Liver (tissue), 9 donors: ENCODE data around the gene ASB7. TPM values are rescaled to one million over a fixed set of nuclear protein-coding genes. Genes with fewer than 3 reads are reported as not detected.

Source experiments
- DNase-seq: peaks from one replicate; pipeline ENCODE4 v3.0.0-alpha.2; 2017; ENCODE audit warnings: low spot score
- H3K27ac ChIP-seq, 2 donors: one replicate each; pipeline ENCODE4 v1.7.0; 2013; ENCODE audit warnings: inconsistent platforms in 2 of 2, low read length in 2 of 2, control low read depth in 1 of 2, low read depth in 1 of 2, mild to moderate bottlenecking in 1 of 2
- H3K27me3 ChIP-seq, 4 donors: one replicate each; pipeline versions ENCODE4 v1.6.1 to v1.7.0; 2013; ENCODE audit warnings: low read length in 3 of 4, inconsistent platforms in 1 of 4, mild to moderate bottlenecking in 1 of 4, moderate library complexity in 1 of 4; ENCODE audit not compliant: control insufficient read depth in 4 of 4, insufficient read depth in 4 of 4
- H3K36me3 ChIP-seq, 4 donors: one replicate each; pipeline versions ENCODE4 v1.6.1 to v1.7.0; 2013; ENCODE audit warnings: low read length in 3 of 4, mild to moderate bottlenecking in 3 of 4, low read depth in 1 of 4, moderate library complexity in 1 of 4; ENCODE audit not compliant: control insufficient read depth in 4 of 4, insufficient read depth in 3 of 4
- H3K4me1 ChIP-seq, 4 donors: one replicate each; pipeline versions ENCODE4 v1.6.1 to v1.7.0; 2013; ENCODE audit warnings: low read length in 3 of 4, mild to moderate bottlenecking in 3 of 4, moderate library complexity in 1 of 4; ENCODE audit not compliant: control insufficient read depth in 4 of 4, insufficient read depth in 4 of 4
- H3K4me3 ChIP-seq, 3 donors: one replicate each; pipeline versions ENCODE4 v1.6.1 to v1.7.0; 2013; ENCODE audit warnings: low read length in 3 of 3, control low read depth in 1 of 3, low read depth in 1 of 3, mild to moderate bottlenecking in 1 of 3
- H3K9ac ChIP-seq, 2 donors: one replicate each; pipeline ENCODE4 v1.7.0; 2013; ENCODE audit warnings: low read length in 2 of 2, mild to moderate bottlenecking in 2 of 2, moderate library complexity in 2 of 2, control low read depth in 1 of 2, low read depth in 1 of 2
- H3K9me3 ChIP-seq, 4 donors: one replicate each; pipeline versions ENCODE4 v1.6.1 to v1.7.0; 2013; ENCODE audit warnings: low read length in 3 of 4; ENCODE audit not compliant: control insufficient read depth in 4 of 4
- FOXA1 ChIP-seq: IDR thresholded peaks from 2 replicates; pipeline ENCODE4 v1.6.1; 2016; ENCODE audit warnings: antibody characterized with exemption
- HNF4G ChIP-seq: IDR thresholded peaks from 2 replicates; pipeline ENCODE4 v1.6.1; 2016; ENCODE audit warnings: antibody characterized with exemption
- JUND ChIP-seq, 2 donors: IDR thresholded peaks; 2 replicates each; pipeline ENCODE4 v1.6.1; 2016; ENCODE audit warnings: antibody characterized with exemption in 2 of 2
- RAD21 ChIP-seq, 2 donors: IDR thresholded peaks; 2 replicates each; pipeline ENCODE4 v1.6.1; 2016; ENCODE audit warnings: antibody characterized with exemption in 2 of 2, mild to moderate bottlenecking in 2 of 2
- RXRA ChIP-seq, 2 donors: IDR thresholded peaks; 2 replicates each; pipeline ENCODE4 v1.6.1; 2017 to 2018; ENCODE audit warnings: antibody characterized with exemption in 2 of 2, mild to moderate bottlenecking in 1 of 2
- TAF1 ChIP-seq: conservative IDR thresholded peaks from 2 replicates; pipeline ENCODE4 v1.6.1; 2016; ENCODE audit warnings: antibody characterized with exemption, mild to moderate bottlenecking
- YY1 ChIP-seq: IDR thresholded peaks from 2 replicates; pipeline ENCODE4 v1.6.1; 2016; ENCODE audit warnings: antibody characterized with exemption, mild to moderate bottlenecking
- ZBTB33 ChIP-seq: IDR thresholded peaks from 2 replicates; pipeline ENCODE4 v1.6.1; 2016; ENCODE audit warnings: antibody characterized with exemption
- WGBS: extraction: QIAGEN DNeasy Blood & Tissue Kit; methylation state at CpG from one replicate; pipeline ENCODE4 v1.1.7; 2013; 5-methylcytosine and 5-hydroxymethylcytosine counted together
- polyA plus RNA-seq, 2 donors: library from polyadenylated mRNA; stranded (reverse) in 1 of 2; unstranded in 1 of 2; fragments of 200-250 nt in 1 of 2; fragments of >200 nt in 1 of 2; fragmentation: Nextera tagmentation in 1 of 2; extraction: Ambion mirVana in 1 of 2; gene quantifications; one replicate each; pipeline versions ENCODE4 v1.2.1 to v1.2.3, GENCODE V29; 2013 to 2015
- total RNA-seq, 2 donors: library from RNA; depleted of rRNA; stranded (reverse); fragments of >200 nt; gene quantifications; one replicate each; pipeline ENCODE4 v1.2.3, GENCODE V29; 2014
- TF ChIP-seq, protein P1 (sequence below): IDR thresholded peaks from 2 replicates; pipeline ENCODE4 v1.6.1; 2016; ENCODE audit warnings: antibody characterized with exemption
- TF ChIP-seq, protein P2 (sequence below): fragments of 150-350 bp; IDR thresholded peaks from 2 replicates; pipeline ENCODE4 v1.5.1; 2017; ENCODE audit warnings: improper control_type of control experiment, low read depth, low read length; ENCODE audit not compliant: missing input control
- donor health status: healthy.
- donor health status: healthy.
- donor health status: healthy.
- donor health status: healthy.
- donor health status: healthy.

ASB7 gene
- total and polyA plus RNA-seq, 4 donors, result 3.7 to 12.6 (median 6.5) TPM

DNA sequence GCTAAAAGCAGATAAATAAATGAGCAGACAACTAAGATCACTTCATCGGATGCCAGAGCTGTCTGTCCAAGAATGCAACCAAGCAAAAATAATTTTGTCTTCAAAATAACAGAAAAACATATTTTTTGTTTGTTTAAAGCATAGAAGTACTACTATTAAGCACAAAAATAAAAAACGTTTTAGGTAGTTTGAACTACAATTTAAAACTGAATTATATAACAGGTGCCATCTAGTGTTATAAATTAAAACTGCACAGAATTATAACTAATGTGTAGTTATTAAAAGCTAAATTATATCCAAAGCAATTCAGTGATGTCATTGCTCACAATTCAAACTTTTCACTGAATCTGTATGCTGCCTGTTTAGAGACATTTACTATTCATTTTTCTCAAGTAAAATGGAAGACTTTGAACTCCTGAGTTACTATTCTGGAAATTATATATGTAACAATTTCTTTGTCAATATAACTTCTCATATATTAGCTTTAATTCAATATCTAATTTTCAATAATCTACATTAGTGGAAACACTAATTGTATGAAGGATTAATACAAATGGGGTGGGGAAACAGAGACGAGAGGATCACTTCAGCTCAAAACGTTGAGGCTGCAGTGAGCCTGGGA is 29.9 kb upstream of the ASB7 start:
- WGBS, result 70% methylated on average over 4 of the region's 4 CpGs
- TF ChIP-seq, protein P1, sequence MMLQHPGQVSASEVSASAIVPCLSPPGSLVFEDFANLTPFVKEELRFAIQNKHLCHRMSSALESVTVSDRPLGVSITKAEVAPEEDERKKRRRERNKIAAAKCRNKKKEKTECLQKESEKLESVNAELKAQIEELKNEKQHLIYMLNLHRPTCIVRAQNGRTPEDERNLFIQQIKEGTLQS, result no peak
- TF ChIP-seq, protein P2, sequence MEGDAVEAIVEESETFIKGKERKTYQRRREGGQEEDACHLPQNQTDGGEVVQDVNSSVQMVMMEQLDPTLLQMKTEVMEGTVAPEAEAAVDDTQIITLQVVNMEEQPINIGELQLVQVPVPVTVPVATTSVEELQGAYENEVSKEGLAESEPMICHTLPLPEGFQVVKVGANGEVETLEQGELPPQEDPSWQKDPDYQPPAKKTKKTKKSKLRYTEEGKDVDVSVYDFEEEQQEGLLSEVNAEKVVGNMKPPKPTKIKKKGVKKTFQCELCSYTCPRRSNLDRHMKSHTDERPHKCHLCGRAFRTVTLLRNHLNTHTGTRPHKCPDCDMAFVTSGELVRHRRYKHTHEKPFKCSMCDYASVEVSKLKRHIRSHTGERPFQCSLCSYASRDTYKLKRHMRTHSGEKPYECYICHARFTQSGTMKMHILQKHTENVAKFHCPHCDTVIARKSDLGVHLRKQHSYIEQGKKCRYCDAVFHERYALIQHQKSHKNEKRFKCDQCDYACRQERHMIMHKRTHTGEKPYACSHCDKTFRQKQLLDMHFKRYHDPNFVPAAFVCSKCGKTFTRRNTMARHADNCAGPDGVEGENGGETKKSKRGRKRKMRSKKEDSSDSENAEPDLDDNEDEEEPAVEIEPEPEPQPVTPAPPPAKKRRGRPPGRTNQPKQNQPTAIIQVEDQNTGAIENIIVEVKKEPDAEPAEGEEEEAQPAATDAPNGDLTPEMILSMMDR, result peak; percentile 43
- peak; percentile 71 to 74 for TF ChIP-seq RAD21 (IDR thresholded peaks at IDR 0.05)
- H3K9me3 ChIP-seq, result no peaks in the 10 kb centered on the region
- no peak for DNase-seq
- H3K4me3 ChIP-seq, result no peak overlapping the region
- peaks cover 0 to 22% (median 8%) of the 10 kb centered on the region in 4 donors for H3K36me3 ChIP-seq
- no peak overlapping the region for H3K27ac ChIP-seq
- no peaks in the 10 kb centered on the region for H3K4me1 ChIP-seq
- H3K27me3 ChIP-seq, result no peaks in the 10 kb centered on the region
- no peak overlapping the region for H3K9ac ChIP-seq

GRCh38 chr15:100573526-100573925 is 28.9 kb upstream of the ASB7 start:
- DNase-seq, result no peak
- no peak for TF ChIP-seq ZBTB33
- TF ChIP-seq, protein P2, result no peak
- no peak for TF ChIP-seq JUND (IDR thresholded peaks at IDR 0.05)
- no peak for TF ChIP-seq HNF4G
- TF ChIP-seq YY1, result no peak
- TF ChIP-seq TAF1, result no peak
- TF ChIP-seq RXRA (IDR thresholded peaks at IDR 0.05), result no peak
- no peak for TF ChIP-seq RAD21 (IDR thresholded peaks at IDR 0.05)
- 91% methylated on average over 4 of the region's 4 CpGs for WGBS
- Histone ChIP-seq H3K27ac (no peak overlapping the region), H3K9ac (no peak overlapping the region), H3K4me1 (no peaks in the 10 kb centered on the region), H3K4me3 (no peak overlapping the region), H3K27me3 (no peaks in the 10 kb centered on the region), H3K9me3 (no peaks in the 10 kb centered on the region), H3K36me3 (peaks cover 0 to 20% (median 6%) of the 10 kb centered on the region in 4 donors)

DNA sequence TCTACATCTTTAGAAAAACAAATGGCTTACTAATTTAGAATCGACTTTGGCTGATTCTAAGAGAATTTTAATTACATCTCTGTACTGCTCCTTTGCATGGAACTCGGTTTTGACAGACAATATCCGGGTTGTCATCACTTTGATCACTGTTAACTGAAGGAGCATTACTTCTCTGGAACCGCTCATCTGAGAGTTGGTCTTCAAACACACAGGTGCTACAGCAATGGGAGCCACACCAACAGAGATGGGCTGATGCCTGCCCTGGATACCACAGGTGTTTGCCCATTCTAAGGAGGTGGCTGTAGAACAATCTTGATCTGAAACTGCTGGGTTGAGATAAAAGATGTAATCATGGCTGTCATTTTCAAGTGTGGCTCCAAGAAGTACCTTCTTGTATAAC is 22.0 kb upstream of the ASB7 start:
- TF ChIP-seq RXRA (IDR thresholded peaks at IDR 0.05) (no peak), HNF4G (no peak), FOXA1 (no peak)
- 95% methylated on average over 4 of the region's 4 CpGs for WGBS

More for the DNA sequence above, 22.0 kb upstream of the ASB7 start:
- H3K4me3 ChIP-seq, result no peak overlapping the region
- peaks cover 0 to 2% (median 0%) of the 10 kb centered on the region in 4 donors for H3K36me3 ChIP-seq
- H3K27me3 ChIP-seq, result no peaks in the 10 kb centered on the region
- no peak overlapping the region for H3K27ac ChIP-seq
- no peaks in the 10 kb centered on the region for H3K4me1 ChIP-seq
- no peak overlapping the region for H3K9ac ChIP-seq
- H3K9me3 ChIP-seq, result no peaks in the 10 kb centered on the region
- no peak for DNase-seq
